GM21360 (cell line): ENCODE measurements around the gene ZSCAN26.
"Not testable (repeated sequence)": the region's sequence is repeated elsewhere in the genome, so short reads cannot be mapped to it uniquely, and the experiment has no call there.

ENCODE experiments used
- ATAC-seq: cut with Tn5 transposase; IDR thresholded peaks from one replicate; pipeline ENCODE4 v1.9.1; 2021; ENCODE audit warnings: mild to moderate bottlenecking, moderate library complexity; ENCODE audit not compliant: unreplicated experiment

The ZSCAN26 gene

GRCh38 chr6:28315628-28316027, 48.7 kb downstream of the ZSCAN26 start:
- no peak for ATAC-seq

- not testable (repeated sequence) for ATAC-seq
These were observed 50.9 kb downstream of the ZSCAN26 start for GRCh38 chr6:28317866-28318265.

GRCh38 chr6:28322661-28323060, 55.7 kb downstream of the ZSCAN26 start:
- no peak for ATAC-seq

GRCh38 chr6:28323813-28324424, 57.0 kb downstream of the ZSCAN26 start:
- no peak for ATAC-seq

GRCh38 chr6:28326371-28326948, 59.5 kb downstream of the ZSCAN26 start:
- ATAC-seq = no peak
